Smooth muscle cell (in vitro differentiated cells): Measurements from ENCODE around the gene AMMECR1L. TPM values are rescaled to one million over a fixed set of nuclear protein-coding genes. Genes with fewer than 3 reads are reported as not detected.
"Not testable (repeated sequence)": the region's sequence is repeated elsewhere in the genome, so short reads cannot be mapped to it uniquely, and the experiment has no call there.

Experiments used
- DNase-seq: peaks from one replicate; lab custom pipeline; 2025; ENCODE audit not compliant: unreplicated experiment; lab: John Stamatoyannopoulos, UW
- H2AFZ ChIP-seq: fragments of 200-600 bp; sonication (generic); 2 replicates; pipeline ENCODE4 v1.6.0; 2016; ENCODE audit warnings: antibody characterized with exemption, low read depth, mild to moderate bottlenecking
- H3F3A ChIP-seq: fragments of 200-600 bp; sonication (generic); 2 replicates; pipeline ENCODE4 v1.6.0; 2017; ENCODE audit warnings: antibody characterized with exemption, low read depth
- H3K27ac ChIP-seq: fragments of 200-600 bp; sonication (generic); 2 replicates; pipeline ENCODE4 v1.5.1; 2016; ENCODE audit warnings: low read depth, mild to moderate bottlenecking
- H3K27me3 ChIP-seq: fragments of 200-600 bp; sonication (generic); 2 replicates; pipeline ENCODE4 v1.6.1; 2016; ENCODE audit warnings: low read depth, mild to moderate bottlenecking
- H3K36me3 ChIP-seq: fragments of 200-600 bp; sonication (generic); 2 replicates; pipeline ENCODE4 v1.5.1; 2016; ENCODE audit warnings: low read depth
- H3K4me1 ChIP-seq: fragments of 200-600 bp; sonication (generic); 2 replicates; pipeline ENCODE4 v1.5.1; 2016; ENCODE audit warnings: low read depth
- H3K4me2 ChIP-seq: fragments of 200-600 bp; sonication (generic); 2 replicates; pipeline ENCODE4 v1.6.0; 2016; ENCODE audit warnings: mild to moderate bottlenecking
- H3K4me3 ChIP-seq: fragments of 200-600 bp; sonication (generic); 2 replicates; pipeline ENCODE4 v1.5.1; 2016; ENCODE audit warnings: mild to moderate bottlenecking
- H3K79me2 ChIP-seq: fragments of 200-600 bp; sonication (generic); 2 replicates; pipeline ENCODE4 v1.6.0; 2016; ENCODE audit warnings: low read depth, mild to moderate bottlenecking
- H3K9ac ChIP-seq: fragments of 200-600 bp; sonication (generic); 2 replicates; pipeline ENCODE4 v1.6.0; 2016; ENCODE audit warnings: low read depth
- H3K9me3 ChIP-seq: fragments of 200-600 bp; sonication (generic); replicated peaks from 2 replicates; pipeline ENCODE4 v1.5.1; 2016; ENCODE audit warnings: low read depth
- H4K20me1 ChIP-seq: fragments of 200-600 bp; sonication (generic); 2 replicates; pipeline ENCODE4 v1.6.0; 2016; ENCODE audit warnings: low read depth
- CTCF ChIP-seq: fragments of 200-600 bp; sonication (generic); IDR thresholded peaks from 2 replicates; pipeline ENCODE4 v1.5.1; 2017; ENCODE audit warnings: borderline replicate concordance, mild to moderate bottlenecking, antibody characterized with exemption; ENCODE audit not compliant: insufficient read depth, poor library complexity, severe bottlenecking
- WGBS: methylation state at CpG from one replicate; pipeline ENCODE4 v1.1.7; 2016; ENCODE audit warnings: low lambda C conversion rate; 5-methylcytosine and 5-hydroxymethylcytosine counted together
- polyA plus RNA-seq: library from polyadenylated mRNA; unstranded; fragments of >200 nt; fragmentation: Nextera tagmentation; extraction: Ambion mirVana; gene quantifications from 2 replicates; pipeline ENCODE4 v1.2.1, GENCODE V29; 2016
- small RNA-seq: library from RNA; depleted of rRNA; stranded (forward); fragments of <200 nt; gene quantifications from one replicate; pipeline ENCODE3, GENCODE V24; 2014
- total RNA-seq: library from RNA; depleted of rRNA; stranded (reverse); fragments of >200 nt; gene quantifications from 2 replicates; pipeline ENCODE4 v1.2.3, GENCODE V29; 2014

AMMECR1L gene
- total and polyA plus RNA-seq, 2 experiments from 2014 or later: 11.8 to 13.8 TPM

- Histone ChIP-seq H3K27me3 (no peaks in the 10 kb centered on the region), H4K20me1 (peaks cover 4% of the 10 kb centered on the region), H3K27ac (no peak overlapping the region), H3K79me2 (peaks cover 12% of the 10 kb centered on the region), H3K9ac (no peak overlapping the region), H3K9me3 (no peaks in the 10 kb centered on the region), H3K4me1 (peaks cover 3% of the 10 kb centered on the region), H3F3A (no peaks in the 10 kb centered on the region), H2AFZ (no peak overlapping the region), H3K4me2 (no peak overlapping the region), H3K36me3 (no peaks in the 10 kb centered on the region), H3K4me3 (no peak overlapping the region)
- 100% methylated on average over 1 of the region's 1 CpG for WGBS
- TF ChIP-seq CTCF: no peak
- DNase-seq: no peak
Measured at GRCh38 chr2:127814677-127815076, 71.1 kb downstream of the AMMECR1L start.

- not testable (repeated sequence) for H3K4me3 ChIP-seq, H3K36me3 ChIP-seq, H3K27me3 ChIP-seq, H2AFZ ChIP-seq, DNase-seq, H3K27ac ChIP-seq, H3K4me2 ChIP-seq, H3F3A ChIP-seq, H3K9me3 ChIP-seq, H3K9ac ChIP-seq
- H4K20me1 ChIP-seq: peaks cover 25% of the 10 kb centered on the region
- WGBS: 96% methylated on average over 3 of the region's 3 CpGs
- peaks cover 34% of the 10 kb centered on the region for H3K79me2 ChIP-seq
- H3K4me1 ChIP-seq: peaks cover 17% of the 10 kb centered on the region
Measured at GRCh38 chr2:127812441-127812840, 73.3 kb downstream of the AMMECR1L start.

Small RNAs within 50 kb of the gene (small RNA-seq; reads per million reads assigned to genes)
- gene AC012306.1 (not detected), gene RF00017 (not detected), gene RF00019 (not detected), gene RNU6-395P (not detected)

Other genes with a start within 250 kb of the AMMECR1L start
- gene GPR17, start 239.8 kb downstream of the AMMECR1L start, total RNA-seq: not detected in 2 replicates
- gene GPR17, start 239.8 kb downstream of the AMMECR1L start, polyA plus RNA-seq: not detected in 2 replicates
- gene LIMS2, start 210.4 kb downstream of the AMMECR1L start, total RNA-seq: 8.4 and 9.7 TPM in 2 replicates
- 21.0 and 22.3 TPM in 2 replicates for gene LIMS2, start 210.4 kb downstream of the AMMECR1L start, polyA plus RNA-seq
- 7.0 and 7.3 TPM in 2 replicates for gene SFT2D3, start 184.5 kb downstream of the AMMECR1L start, total RNA-seq
- gene SFT2D3, start 184.5 kb downstream of the AMMECR1L start, polyA plus RNA-seq: not detected in 2 replicates
- gene WDR33, start 74.8 kb downstream of the AMMECR1L start, total RNA-seq: 30.4 and 39.0 TPM in 2 replicates
- gene WDR33, start 74.8 kb downstream of the AMMECR1L start, polyA plus RNA-seq: 43.3 and 43.7 TPM in 2 replicates
- gene POLR2D, start 27.8 kb downstream of the AMMECR1L start, total RNA-seq: 11.4 and 13.4 TPM in 2 replicates
- gene POLR2D, start 27.8 kb downstream of the AMMECR1L start, polyA plus RNA-seq: 25.4 and 25.8 TPM in 2 replicates
- gene SAP130, start 142.1 kb upstream of the AMMECR1L start, total RNA-seq: 12.8 and 20.5 TPM in 2 replicates
- 15.1 and 18.0 TPM in 2 replicates for gene SAP130, start 142.1 kb upstream of the AMMECR1L start, polyA plus RNA-seq
- gene UGGT1, start 205.2 kb upstream of the AMMECR1L start, total RNA-seq: 46.3 and 62.0 TPM in 2 replicates
- 7.6 and 14.3 TPM in 2 replicates for gene UGGT1, start 205.2 kb upstream of the AMMECR1L start, polyA plus RNA-seq